Measurements from ENCODE around the gene MEGF6. TPM values are rescaled to one million over a fixed set of nuclear protein-coding genes. Genes with fewer than 3 reads are reported as not detected.

The MEGF6 gene
- total RNA-seq, 4 donors from 2014 or later: 10.0 to 24.7 (median 17.1) TPM

DNA sequence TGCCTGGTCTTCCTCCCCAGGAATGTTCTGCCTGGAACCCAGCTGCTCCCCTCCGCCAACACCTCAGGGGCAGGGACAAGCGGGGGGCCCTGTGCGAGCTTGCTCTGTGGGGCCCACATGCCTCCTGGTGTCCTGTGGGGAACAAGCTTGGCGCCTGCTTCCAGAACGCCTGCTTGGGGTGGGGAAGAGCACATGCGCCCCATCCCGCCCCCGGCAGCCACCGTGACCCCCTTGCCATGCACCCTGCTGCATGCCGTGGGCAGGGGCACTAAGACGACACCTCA lies 57.4 kb downstream of the MEGF6 start:
- TF ChIP-seq, protein P1, sequence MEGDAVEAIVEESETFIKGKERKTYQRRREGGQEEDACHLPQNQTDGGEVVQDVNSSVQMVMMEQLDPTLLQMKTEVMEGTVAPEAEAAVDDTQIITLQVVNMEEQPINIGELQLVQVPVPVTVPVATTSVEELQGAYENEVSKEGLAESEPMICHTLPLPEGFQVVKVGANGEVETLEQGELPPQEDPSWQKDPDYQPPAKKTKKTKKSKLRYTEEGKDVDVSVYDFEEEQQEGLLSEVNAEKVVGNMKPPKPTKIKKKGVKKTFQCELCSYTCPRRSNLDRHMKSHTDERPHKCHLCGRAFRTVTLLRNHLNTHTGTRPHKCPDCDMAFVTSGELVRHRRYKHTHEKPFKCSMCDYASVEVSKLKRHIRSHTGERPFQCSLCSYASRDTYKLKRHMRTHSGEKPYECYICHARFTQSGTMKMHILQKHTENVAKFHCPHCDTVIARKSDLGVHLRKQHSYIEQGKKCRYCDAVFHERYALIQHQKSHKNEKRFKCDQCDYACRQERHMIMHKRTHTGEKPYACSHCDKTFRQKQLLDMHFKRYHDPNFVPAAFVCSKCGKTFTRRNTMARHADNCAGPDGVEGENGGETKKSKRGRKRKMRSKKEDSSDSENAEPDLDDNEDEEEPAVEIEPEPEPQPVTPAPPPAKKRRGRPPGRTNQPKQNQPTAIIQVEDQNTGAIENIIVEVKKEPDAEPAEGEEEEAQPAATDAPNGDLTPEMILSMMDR (IDR thresholded peaks at IDR 0.05; ENCODE audit: low read depth): no peak

DNA sequence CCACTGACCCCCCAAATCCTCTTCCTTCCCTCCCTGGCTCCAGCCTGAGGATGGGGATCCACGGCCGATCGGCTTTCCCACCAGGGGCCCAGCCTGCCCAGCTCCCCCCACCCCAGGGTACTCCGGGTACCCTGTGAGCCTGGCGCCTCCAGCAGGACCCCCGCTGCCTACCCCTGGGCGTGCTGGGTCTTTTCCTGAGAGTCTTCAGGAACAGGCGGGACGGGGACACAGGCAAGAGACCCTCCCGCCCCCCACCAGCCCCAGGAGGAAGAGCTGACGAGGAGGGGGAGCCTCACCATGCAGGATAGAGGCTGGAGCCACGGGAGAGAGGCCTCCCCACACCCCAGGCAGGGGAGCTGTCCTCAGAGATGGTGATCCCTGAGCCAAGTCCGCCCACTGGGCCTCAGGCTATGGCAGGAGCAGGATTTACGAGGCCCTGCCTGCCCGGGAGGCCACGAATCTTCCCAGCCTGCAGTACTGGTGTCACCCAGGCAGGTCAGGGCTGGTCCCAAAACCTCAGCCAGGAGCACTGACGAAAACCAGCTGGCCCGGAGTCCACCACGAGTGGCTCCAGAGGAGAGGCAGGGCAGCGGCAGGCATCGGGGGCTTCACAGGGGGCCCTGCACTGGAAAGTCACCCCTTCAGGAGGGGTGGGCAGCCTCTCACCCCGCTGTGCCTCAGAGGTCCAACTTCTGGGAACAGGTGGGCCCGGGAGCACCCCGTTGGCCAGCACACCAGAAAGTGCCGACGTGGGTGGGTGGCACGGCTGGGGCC lies 58.0 kb downstream of the MEGF6 start:
- TF ChIP-seq, protein P1 (IDR thresholded peaks at IDR 0.05; ENCODE audit: low read depth): no peak

DNA sequence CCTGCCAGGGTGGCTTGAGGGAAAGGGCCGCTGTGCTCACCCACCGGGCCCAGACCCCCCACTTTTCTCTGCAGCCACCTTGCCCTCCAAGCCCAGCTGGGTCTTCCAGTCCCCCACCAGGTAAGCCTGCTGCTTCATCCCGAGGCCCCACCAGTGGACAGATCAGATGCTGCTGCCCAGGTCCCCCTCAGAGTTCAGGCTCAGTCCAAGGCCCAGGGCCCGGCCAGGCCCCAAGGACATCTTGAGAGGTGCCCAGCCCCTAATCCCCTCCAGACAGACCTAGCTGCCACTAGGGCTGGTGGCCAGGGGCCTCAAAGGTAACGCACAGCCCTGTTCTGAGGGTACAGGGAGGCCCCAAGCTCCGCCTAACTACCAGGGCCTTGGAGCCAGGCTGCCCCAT lies 58.6 kb downstream of the MEGF6 start:
- TF ChIP-seq, protein P1 (IDR thresholded peaks at IDR 0.05; ENCODE audit: low read depth): no peak

DNA sequence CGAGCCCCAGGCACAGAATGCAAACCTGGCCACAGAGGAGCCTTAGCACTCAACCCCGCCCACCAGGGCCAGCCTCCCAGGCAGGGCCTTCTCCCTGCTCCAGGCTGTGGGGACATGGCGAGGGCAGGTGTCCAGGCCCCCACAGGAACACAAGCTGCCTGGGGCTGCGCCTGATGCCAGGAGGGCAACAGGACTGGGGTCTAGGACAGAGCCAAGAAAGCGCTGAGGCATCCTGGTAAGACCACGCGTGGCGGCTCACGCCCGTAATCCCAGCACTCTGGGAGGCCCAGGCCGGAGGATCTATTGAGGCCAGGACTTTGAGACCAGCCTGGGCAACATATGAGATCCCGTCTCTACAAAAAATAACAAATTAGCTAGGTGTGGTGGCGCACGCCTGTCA lies 59.1 kb downstream of the MEGF6 start:
- TF ChIP-seq, protein P1 (IDR thresholded peaks at IDR 0.05; ENCODE audit: low read depth): no peak

DNA sequence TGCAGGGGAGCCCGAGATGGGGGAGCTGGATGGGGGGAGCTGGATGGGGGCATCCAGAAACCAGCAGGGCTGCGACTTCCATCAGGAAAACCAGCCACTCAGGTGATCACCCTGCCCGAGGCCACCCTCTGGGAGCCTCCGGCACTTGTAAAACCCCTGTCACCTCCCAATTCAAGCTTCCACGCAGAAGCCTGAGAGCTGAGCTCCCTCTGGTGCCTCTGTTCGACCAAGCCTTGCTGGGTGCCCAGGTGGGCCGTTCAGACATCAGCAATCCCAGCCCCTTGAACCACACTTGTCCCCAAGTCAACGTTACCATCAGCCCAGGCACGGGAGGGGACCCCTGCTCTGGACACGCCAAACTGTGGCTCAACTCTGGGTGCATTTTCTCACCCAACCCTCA lies 59.6 kb downstream of the MEGF6 start:
- TF ChIP-seq, protein P1 (IDR thresholded peaks at IDR 0.05; ENCODE audit: low read depth): no peak

DNA sequence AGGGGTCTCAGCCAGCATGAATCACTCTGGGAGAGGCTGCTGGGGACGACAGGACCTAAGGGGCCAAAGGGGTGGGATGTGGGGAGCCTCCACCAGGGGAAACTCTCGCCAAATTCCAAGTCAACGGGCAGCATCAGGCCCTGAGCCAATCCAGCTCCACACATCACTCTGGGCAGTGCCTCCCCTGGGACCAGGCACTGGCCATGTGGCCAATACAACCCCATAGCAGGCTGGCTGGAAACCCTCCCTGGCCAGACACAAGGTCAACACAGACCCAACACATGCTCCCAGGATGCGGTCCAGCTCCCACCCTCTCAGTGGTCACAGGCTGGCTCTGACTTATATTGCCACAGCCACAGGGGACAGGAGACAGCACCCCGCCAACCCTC lies 60.0 kb downstream of the MEGF6 start:
- TF ChIP-seq, protein P1 (IDR thresholded peaks at IDR 0.05; ENCODE audit: low read depth): no peak

DNA sequence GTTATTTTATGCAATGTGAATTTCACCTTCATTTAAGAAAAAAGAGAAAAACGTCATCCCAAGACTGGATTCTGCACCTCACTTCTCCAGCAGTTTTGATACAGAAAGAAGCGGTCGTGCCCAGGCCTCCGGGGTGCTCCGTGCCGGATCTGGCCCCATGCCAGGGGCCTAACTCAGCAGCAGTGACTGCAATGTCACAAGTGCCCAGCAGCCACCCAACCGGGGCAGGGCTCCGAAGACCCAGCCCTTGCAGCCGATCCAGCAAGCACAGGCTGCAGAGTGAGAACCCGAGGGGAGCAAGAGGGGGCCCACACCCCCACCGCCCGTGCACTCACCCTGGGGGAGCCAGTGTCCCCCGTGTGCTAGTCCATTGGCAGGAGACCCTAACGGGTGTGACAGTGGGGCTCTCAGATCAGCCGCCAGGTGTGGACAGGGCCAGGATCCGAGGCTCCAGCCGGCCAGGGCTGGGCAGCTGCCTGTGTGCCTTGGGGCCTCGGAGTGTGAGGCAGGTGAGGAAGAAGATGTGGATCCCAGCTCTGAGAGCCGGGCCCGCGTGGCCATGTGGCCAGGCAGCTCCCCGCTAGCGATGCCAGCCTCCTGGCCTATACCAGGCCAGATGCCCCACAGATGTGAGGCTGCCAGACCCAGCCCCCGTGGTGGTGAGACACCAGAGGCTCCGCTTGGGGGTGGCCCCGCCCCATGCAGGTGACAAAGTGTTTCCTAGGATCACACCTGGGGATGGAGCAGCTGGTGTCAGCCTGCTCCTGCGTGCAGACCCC lies 60.6 kb downstream of the MEGF6 start:
- TF ChIP-seq, protein P1 (IDR thresholded peaks at IDR 0.05; ENCODE audit: low read depth): no peak

All from subcutaneous adipose tissue (tissue), 4 donors.